Measurements from ENCODE around the gene ACOT12. TPM values are rescaled to one million over a fixed set of nuclear protein-coding genes. Genes with fewer than 3 reads are reported as not detected.

Gene ACOT12
- total RNA-seq, 1 donor from 2014 or later, result not detected

DNA sequence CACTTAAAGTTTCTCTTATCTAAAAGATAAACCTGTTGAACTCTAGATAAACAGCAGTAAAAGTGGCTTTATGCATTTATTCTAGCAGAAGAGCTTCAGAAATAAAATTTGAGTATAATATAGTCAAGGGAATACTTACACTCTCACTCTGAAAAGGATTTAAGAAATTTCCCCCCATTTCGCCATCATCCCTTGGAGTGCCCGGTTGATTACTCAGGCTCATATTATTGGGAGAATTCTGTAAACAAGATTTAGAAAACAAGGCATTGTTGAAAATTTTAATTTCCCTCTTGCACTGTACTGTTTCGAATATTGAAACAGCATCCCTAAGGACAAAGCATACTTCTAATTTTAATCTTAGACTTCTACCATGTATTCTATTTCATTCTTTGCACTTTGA lies 34.5 kb upstream of the ACOT12 start:
- Mint-ChIP-seq H3K9me3 (ENCODE audit: unreplicated experiment) (no peaks in the 10 kb centered on the region), H3K4me1 (ENCODE audit: unreplicated experiment) (no peaks in the 10 kb centered on the region), H3K27ac (ENCODE audit: unreplicated experiment) (no peak overlapping the region), H3K4me3 (ENCODE audit: unreplicated experiment) (no peak overlapping the region), H3K27me3 (ENCODE audit: unreplicated experiment) (peaks cover 1% of the 10 kb centered on the region), H3K36me3 (ENCODE audit: low read depth, unreplicated experiment) (peaks cover 5% of the 10 kb centered on the region)
- TF ChIP-seq CTCF (IDR thresholded peaks at IDR 0.05; ENCODE audit: unreplicated experiment), result no peak
- DNase-seq (ENCODE audit: low spot score), result no peak

- no peaks in the 10 kb centered on the region for H3K4me1 Mint-ChIP-seq (ENCODE audit: unreplicated experiment)
- H3K36me3 Mint-ChIP-seq (ENCODE audit: low read depth, unreplicated experiment), result peaks cover 5% of the 10 kb centered on the region
These were observed 33.6 kb upstream of the ACOT12 start for GRCh38 chr5:81427566-81427965.

DNA sequence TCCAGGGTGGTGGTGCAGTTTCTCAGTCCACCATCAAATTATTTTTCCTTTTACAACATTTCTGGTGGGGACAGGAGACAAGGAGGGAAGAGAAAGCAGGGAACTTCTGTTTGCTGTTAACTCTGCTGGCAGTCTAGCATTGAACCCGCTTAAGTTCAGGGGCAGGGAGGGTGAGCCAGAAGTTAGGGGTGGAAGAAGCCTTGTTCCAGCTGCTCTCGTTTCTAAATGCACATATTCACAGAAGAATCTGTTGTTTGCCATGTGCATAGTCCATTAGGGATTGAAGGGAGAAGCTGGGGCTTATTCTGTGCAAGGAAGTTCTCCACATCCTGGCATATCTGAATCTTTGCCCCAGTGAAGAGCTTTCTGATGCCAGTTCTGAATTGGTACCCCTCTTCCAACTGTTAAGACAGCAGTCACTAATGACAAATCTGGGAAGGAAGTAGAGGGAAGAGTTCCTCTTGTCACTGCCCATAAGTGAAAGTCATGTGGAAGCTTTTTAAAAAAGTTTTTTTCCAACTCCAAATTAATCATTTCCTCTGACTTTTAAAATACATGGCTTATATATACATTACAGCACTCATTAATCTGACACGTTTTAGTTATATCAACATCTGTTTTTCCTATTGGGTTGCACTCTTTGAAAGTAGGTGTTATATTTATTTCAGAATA lies 32.6 kb upstream of the ACOT12 start:
- no peak overlapping the region for H3K4me3 Mint-ChIP-seq (ENCODE audit: unreplicated experiment)
- H3K27me3 Mint-ChIP-seq (ENCODE audit: unreplicated experiment), result no peaks in the 10 kb centered on the region
- H3K4me1 Mint-ChIP-seq (ENCODE audit: unreplicated experiment), result no peaks in the 10 kb centered on the region
- no peak for TF ChIP-seq CTCF (IDR thresholded peaks at IDR 0.05; ENCODE audit: unreplicated experiment)
- DNase-seq (ENCODE audit: low spot score), result no peak
- no peaks in the 10 kb centered on the region for H3K9me3 Mint-ChIP-seq (ENCODE audit: unreplicated experiment)
- no peaks in the 10 kb centered on the region for H3K36me3 Mint-ChIP-seq (ENCODE audit: low read depth, unreplicated experiment)
- no peak overlapping the region for H3K27ac Mint-ChIP-seq (ENCODE audit: unreplicated experiment)

More at GRCh38 chr5:81427566-81427965, 33.6 kb upstream of the ACOT12 start:
- H3K4me3 Mint-ChIP-seq (ENCODE audit: unreplicated experiment), result no peak overlapping the region
- DNase-seq (ENCODE audit: low spot score), result no peak
- H3K27me3 Mint-ChIP-seq (ENCODE audit: unreplicated experiment), result peaks cover 1% of the 10 kb centered on the region
- no peak for TF ChIP-seq CTCF (IDR thresholded peaks at IDR 0.05; ENCODE audit: unreplicated experiment)
- no peaks in the 10 kb centered on the region for H3K9me3 Mint-ChIP-seq (ENCODE audit: unreplicated experiment)
- no peak overlapping the region for H3K27ac Mint-ChIP-seq (ENCODE audit: unreplicated experiment)

- Mint-ChIP-seq H3K36me3 (ENCODE audit: low read depth, unreplicated experiment) (peaks cover 2% of the 10 kb centered on the region), H3K27ac (ENCODE audit: unreplicated experiment) (no peak overlapping the region)
- no peak for DNase-seq (ENCODE audit: low spot score)
These were observed 31.6 kb upstream of the ACOT12 start for GRCh38 chr5:81425569-81425968.

More at GRCh38 chr5:81425569-81425968, 31.6 kb upstream of the ACOT12 start:
- no peaks in the 10 kb centered on the region for H3K27me3 Mint-ChIP-seq (ENCODE audit: unreplicated experiment)
- no peaks in the 10 kb centered on the region for H3K9me3 Mint-ChIP-seq (ENCODE audit: unreplicated experiment)
- TF ChIP-seq CTCF (IDR thresholded peaks at IDR 0.05; ENCODE audit: unreplicated experiment), result peak; percentile 93
- no peaks in the 10 kb centered on the region for H3K4me1 Mint-ChIP-seq (ENCODE audit: unreplicated experiment)
- H3K4me3 Mint-ChIP-seq (ENCODE audit: unreplicated experiment), result no peak overlapping the region
